A549 (cell line): ENCODE data around the gene ROBO1. TPM values are rescaled to one million over a fixed set of nuclear protein-coding genes. Genes with fewer than 3 reads are reported as not detected.

Experiments used
- ATAC-seq, 2 experiments: fragments of 200-7000 bp in 1 of 2; fragments of >200 bp in 1 of 2; cut with Nextera tagmentation in 1 of 2; cut with Tn5 transposase in 1 of 2; 3 replicates each; pipeline versions ENCODE4 v1.8.0 to v1.9.1; 2018 to 2020; ENCODE audit warnings: mild to moderate bottlenecking in 1 of 2, moderate library complexity in 1 of 2
- CTCF ChIA-PET: fragments of 300-600 bp; sonication (Branson Sonifier 250); formaldehyde crosslinking; extraction: SDS; loops from one replicate; lab custom pipeline; 2021; ENCODE audit warnings: antibody characterized with exemption, inconsistent platforms; lab: Yijun Ruan, JAX
- POLR2A ChIA-PET: fragments of 350-600 bp; formaldehyde crosslinking; extraction: SDS; loops from one replicate; lab custom pipeline; 2021; ENCODE audit warnings: antibody characterized with exemption, inconsistent platforms; lab: Yijun Ruan, JAX
- DNase-seq, 2 experiments: peaks; one replicate each; pipeline versions ENCODE4 v3.0.0 to v3.0.0-alpha.2; 2011 to 2016; ENCODE audit warnings: low read depth in 1 of 2, low spot score in 1 of 2
- FAIRE-seq: peaks from 2 replicates; lab custom pipeline; 2011; peaks lifted over from hg19 to GRCh38; lab: Jason Lieb, UNC
- H3K27ac ChIP-seq, 2 experiments: fragments of >200 bp; sonication (Bioruptor Twin); formaldehyde crosslinking; 3 replicates each; pipeline ENCODE4 v1.5.1; 2016 to 2017
- H3K4me1 ChIP-seq: fragments of >200 bp; sonication (Bioruptor Twin); formaldehyde crosslinking; 3 replicates; pipeline ENCODE4 v1.6.1; 2016
- H3K4me2 ChIP-seq: fragments of >200 bp; sonication (Bioruptor Twin); formaldehyde crosslinking; 3 replicates; pipeline ENCODE4 v1.6.1; 2016
- H3K4me3 ChIP-seq: fragments of >200 bp; sonication (Bioruptor Twin); formaldehyde crosslinking; 3 replicates; pipeline ENCODE4 v1.5.1; 2016
- H3K9me3 ChIP-seq: fragments of >200 bp; sonication (Bioruptor Twin); formaldehyde crosslinking; 3 replicates; pipeline ENCODE4 v1.6.1; 2016
- BHLHE40 ChIP-seq: IDR thresholded peaks from 2 replicates; pipeline ENCODE4 v1.6.1; 2012; ENCODE audit warnings: low read depth, low read length, inconsistent platforms
- CBX2 ChIP-seq: fragments of 200-600 bp; sonication (generic); IDR thresholded peaks from 2 replicates; pipeline ENCODE4 v1.6.1; 2016; ENCODE audit warnings: low read depth, mild to moderate bottlenecking, borderline replicate concordance
- CHD4 ChIP-seq: fragments of 200-600 bp; sonication (generic); IDR thresholded peaks from 2 replicates; pipeline ENCODE4 v1.6.1; 2016; ENCODE audit warnings: antibody characterized with exemption, mild to moderate bottlenecking, borderline replicate concordance
- EHF ChIP-seq: fragments of 250-450 bp; sonication (Bioruptor Pico); IDR thresholded peaks from 2 replicates; pipeline ENCODE4 v1.5.0; 2020; ENCODE audit warnings: mild to moderate bottlenecking
- EHMT2 ChIP-seq: fragments of 200-600 bp; sonication (generic); IDR thresholded peaks from 2 replicates; pipeline ENCODE4 v1.6.1; 2016; ENCODE audit warnings: antibody characterized with exemption, low read depth, mild to moderate bottlenecking, moderate library complexity
- EP300 ChIP-seq, 2 experiments: fragments of >200 bp; sonication (Bioruptor Twin); formaldehyde crosslinking; IDR thresholded peaks; 2 replicates in 1 of 2; 3 replicates in 1 of 2; pipeline ENCODE4 v1.6.1; 2016 to 2017
- ESRRA ChIP-seq: fragments of 150-350 bp; IDR thresholded peaks from 2 replicates; pipeline ENCODE4 v1.6.1; 2014; ENCODE audit warnings: mild to moderate bottlenecking, low read length, borderline replicate concordance
- FOSB ChIP-seq: fragments of 250-450 bp; sonication (Bioruptor Pico); IDR thresholded peaks from 2 replicates; pipeline ENCODE4 v1.5.0; 2020; ENCODE audit warnings: mild to moderate bottlenecking, moderate library complexity
- FOSL2 ChIP-seq, 2 experiments: fragments of 450-650 bp in 1 of 2; fragments of >200 bp in 1 of 2; sonication (Bioruptor Twin) in 1 of 2; formaldehyde crosslinking; IDR thresholded peaks; 2 replicates each; pipeline versions ENCODE4 v1.5.0 to v1.6.1; 2016 to 2020; ENCODE audit warnings: mild to moderate bottlenecking in 1 of 2, moderate library complexity in 1 of 2
- GATA3 ChIP-seq: IDR thresholded peaks from 2 replicates; pipeline ENCODE4 v1.6.1; 2012; ENCODE audit warnings: borderline replicate concordance
- HOXA7 ChIP-seq: fragments of 250-450 bp; sonication (Bioruptor Pico); IDR thresholded peaks from 2 replicates; pipeline ENCODE4 v1.5.0; 2020; ENCODE audit warnings: mild to moderate bottlenecking, moderate library complexity
- HOXB5 ChIP-seq: fragments of 250-450 bp; sonication (Bioruptor Pico); IDR thresholded peaks from 2 replicates; pipeline ENCODE4 v1.5.0; 2020; ENCODE audit warnings: mild to moderate bottlenecking, moderate library complexity
- JUN ChIP-seq, 2 experiments: fragments of >200 bp; sonication (Bioruptor Twin); formaldehyde crosslinking; IDR thresholded peaks; 2 replicates in 1 of 2; 3 replicates in 1 of 2; pipeline ENCODE4 v1.6.1; 2016 to 2017
- JUNB ChIP-seq: fragments of >200 bp; sonication (Bioruptor Twin); formaldehyde crosslinking; IDR thresholded peaks from 2 replicates; pipeline ENCODE4 v1.6.1; 2016
- MYC ChIP-seq: IDR thresholded peaks from 2 replicates; pipeline ENCODE4 v1.6.1; 2012; ENCODE audit warnings: mild to moderate bottlenecking, inconsistent platforms, low read length, improper control_type of control experiment, borderline replicate concordance
- NFE2L2 ChIP-seq: fragments of 150-350 bp; conservative IDR thresholded peaks from 2 replicates; pipeline ENCODE4 v1.6.1; 2014; ENCODE audit warnings: low read length
- NPAS2 ChIP-seq: fragments of 250-450 bp; sonication (Bioruptor Pico); IDR thresholded peaks from 2 replicates; pipeline ENCODE4 v1.8.0; 2022; ENCODE audit warnings: mild to moderate bottlenecking, moderate library complexity, borderline replicate concordance
- NR3C1 ChIP-seq: fragments of >200 bp; sonication (Bioruptor Twin); formaldehyde crosslinking; IDR thresholded peaks from 3 replicates; pipeline ENCODE4 v1.6.1; 2017
- RAD21 ChIP-seq, 2 experiments: fragments of >200 bp in 1 of 2; sonication (Bioruptor Twin) in 1 of 2; formaldehyde crosslinking in 1 of 2; IDR thresholded peaks in 1 of 2; conservative IDR thresholded peaks in 1 of 2; 2 replicates in 1 of 2; 3 replicates in 1 of 2; pipeline ENCODE4 v1.6.1; 2012 to 2018; ENCODE audit warnings: inconsistent platforms in 1 of 2
- RARB ChIP-seq: fragments of 250-450 bp; sonication (Bioruptor Pico); IDR thresholded peaks from 2 replicates; pipeline ENCODE4 v1.8.0; 2021; ENCODE audit warnings: mild to moderate bottlenecking, moderate library complexity
- RCOR1 ChIP-seq: fragments of 150-350 bp; IDR thresholded peaks from 2 replicates; pipeline ENCODE4 v1.6.1; 2014; ENCODE audit warnings: antibody characterized with exemption, low read length, low read depth
- RFX5 ChIP-seq: fragments of 450-650 bp; IDR thresholded peaks from 2 replicates; pipeline ENCODE4 v1.7.1; 2014; ENCODE audit warnings: antibody characterized with exemption, mild to moderate bottlenecking, moderate library complexity
- RNF2 ChIP-seq: fragments of 200-600 bp; sonication (generic); IDR thresholded peaks from 2 replicates; pipeline ENCODE4 v1.6.1; 2016; ENCODE audit warnings: low read depth, mild to moderate bottlenecking, antibody characterized with exemption, moderate library complexity, borderline replicate concordance
- SMC3 ChIP-seq: fragments of >200 bp; sonication (Bioruptor Twin); formaldehyde crosslinking; IDR thresholded peaks from 3 replicates; pipeline ENCODE4 v1.6.1; 2018; ENCODE audit warnings: inconsistent platforms
- ZC3H11A ChIP-seq: fragments of 450-650 bp; IDR thresholded peaks from 2 replicates; pipeline ENCODE4 v1.6.1; 2014; ENCODE audit warnings: antibody characterized with exemption, mild to moderate bottlenecking
- WGBS: methylation state at CpG from one replicate; pipeline ENCODE4 v1.1.6; 2017; ENCODE audit errors: missing lambda C conversion rate; 5-methylcytosine and 5-hydroxymethylcytosine counted together
- polyA plus RNA-seq, 4 experiments: library from polyadenylated mRNA; depleted of rRNA in 3 of 4; stranded (reverse); fragments of >200 nt; fragmentation: RNase III in 1 of 4; extraction: RNeasy Plus Mini Kit Qiagen cat#74134 plus additional on column Dnase treatment in 1 of 4; gene quantifications; 2 replicates in 3 of 4; 3 replicates in 1 of 4; pipeline ENCODE4 v1.2.3, GENCODE V29; 2011 to 2017
- TF ChIP-seq, protein P1 (sequence below): fragments of >200 bp; sonication (Bioruptor Twin); formaldehyde crosslinking; IDR thresholded peaks from 3 replicates; pipeline ENCODE4 v1.5.1; 2016
- TF ChIP-seq, protein P2 (sequence below): fragments of >200 bp; sonication (Bioruptor Twin); formaldehyde crosslinking; IDR thresholded peaks from 3 replicates; pipeline ENCODE4 v1.6.1; 2016
- TF ChIP-seq, protein P3 (sequence below): IDR thresholded peaks from 2 replicates; pipeline ENCODE4 v1.6.1; 2012; ENCODE audit warnings: low read depth, borderline replicate concordance
- TF ChIP-seq, protein P4 (sequence below): fragments of 250-450 bp; sonication (Bioruptor Pico); IDR thresholded peaks from 2 replicates; pipeline ENCODE4 v1.5.0; 2021; ENCODE audit warnings: mild to moderate bottlenecking, moderate library complexity, borderline replicate concordance

ROBO1 gene
- polyA plus RNA-seq, 2 of the 4 experiments (the other 2 are of a cell fraction), result 25.3 to 35.6 TPM

DNA sequence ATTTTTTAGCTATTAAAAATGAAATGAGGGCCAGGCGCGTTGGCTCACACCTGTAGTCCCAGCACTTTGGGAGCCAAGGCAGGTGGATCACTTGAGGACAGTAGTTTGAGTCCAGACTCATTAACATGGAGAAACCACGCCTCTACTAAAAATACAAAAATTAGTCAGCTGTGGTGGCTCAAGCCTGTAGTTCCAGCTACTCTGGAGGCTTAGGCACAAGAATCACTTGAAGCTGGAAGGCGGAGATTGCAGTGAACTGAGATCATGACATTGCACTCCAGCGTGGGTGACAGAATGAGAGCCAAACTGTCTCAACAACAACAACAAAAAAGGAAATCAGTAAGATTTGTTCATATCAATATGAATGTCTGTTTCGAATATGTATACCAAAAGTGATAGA lies 517.1 kb downstream of the ROBO1 start:
- TF ChIP-seq, protein P1, sequence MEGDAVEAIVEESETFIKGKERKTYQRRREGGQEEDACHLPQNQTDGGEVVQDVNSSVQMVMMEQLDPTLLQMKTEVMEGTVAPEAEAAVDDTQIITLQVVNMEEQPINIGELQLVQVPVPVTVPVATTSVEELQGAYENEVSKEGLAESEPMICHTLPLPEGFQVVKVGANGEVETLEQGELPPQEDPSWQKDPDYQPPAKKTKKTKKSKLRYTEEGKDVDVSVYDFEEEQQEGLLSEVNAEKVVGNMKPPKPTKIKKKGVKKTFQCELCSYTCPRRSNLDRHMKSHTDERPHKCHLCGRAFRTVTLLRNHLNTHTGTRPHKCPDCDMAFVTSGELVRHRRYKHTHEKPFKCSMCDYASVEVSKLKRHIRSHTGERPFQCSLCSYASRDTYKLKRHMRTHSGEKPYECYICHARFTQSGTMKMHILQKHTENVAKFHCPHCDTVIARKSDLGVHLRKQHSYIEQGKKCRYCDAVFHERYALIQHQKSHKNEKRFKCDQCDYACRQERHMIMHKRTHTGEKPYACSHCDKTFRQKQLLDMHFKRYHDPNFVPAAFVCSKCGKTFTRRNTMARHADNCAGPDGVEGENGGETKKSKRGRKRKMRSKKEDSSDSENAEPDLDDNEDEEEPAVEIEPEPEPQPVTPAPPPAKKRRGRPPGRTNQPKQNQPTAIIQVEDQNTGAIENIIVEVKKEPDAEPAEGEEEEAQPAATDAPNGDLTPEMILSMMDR, result no peak
- no peak for TF ChIP-seq EHF
- no peak for TF ChIP-seq RFX5
- TF ChIP-seq RAD21 (conservative IDR thresholded peaks at IDR 0.05 in 1 of 2, IDR thresholded peaks at IDR 0.05 in 1 of 2), result no peak
- TF ChIP-seq RNF2, result no peak
- TF ChIP-seq ZC3H11A, result no peak
- TF ChIP-seq SMC3, result no peak
- TF ChIP-seq RARB (CRISPR knock-in tag), result no peak
- no peak for TF ChIP-seq FOSL2 (IDR thresholded peaks at IDR 0.05)
- TF ChIP-seq FOSL2 (CRISPR knock-in tag; IDR thresholded peaks at IDR 0.05), result no peak
- DNase-seq (no peak), ATAC-seq (no peak), FAIRE-seq (no peak)
- H3K9me3 ChIP-seq, result no peaks in the 10 kb centered on the region
- H3K4me3 ChIP-seq, result no peak overlapping the region
- ChIA-PET CTCF (no interaction called here), POLR2A (no interaction called here)
- 43% methylated on average over 6 of the region's 6 CpGs for WGBS
- H3K4me2 ChIP-seq, result no peak overlapping the region
- no peaks in the 10 kb centered on the region for H3K4me1 ChIP-seq
- H3K27ac ChIP-seq, result no peak overlapping the region

DNA sequence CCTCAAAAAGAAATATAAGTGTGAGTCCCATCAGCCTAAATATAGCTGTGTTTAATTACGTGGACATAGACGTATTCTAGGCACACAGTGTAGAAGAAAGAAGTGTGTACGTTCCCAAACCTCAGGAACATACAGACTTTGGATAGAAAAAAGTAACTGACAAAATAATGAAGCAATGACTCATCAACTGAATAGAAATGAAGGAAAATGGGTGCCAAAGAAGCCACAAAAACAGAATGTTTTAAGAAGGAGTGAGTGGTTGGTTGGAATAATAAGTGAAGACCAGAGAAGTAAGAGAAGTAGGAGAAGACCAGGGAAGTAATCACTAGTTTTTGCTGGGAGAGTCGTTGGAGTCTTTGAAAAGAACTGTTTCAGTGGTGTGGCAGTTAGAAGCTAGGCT lies 518.1 kb downstream of the ROBO1 start:
- no peak overlapping the region for H3K4me3 ChIP-seq
- H3K9me3 ChIP-seq, result no peaks in the 10 kb centered on the region
- ChIA-PET POLR2A (no interaction called here), CTCF (interaction anchor here (0.7 kb wide), 1 partner anchor 11 kb away, joined by 3 read pairs; no protein-coding TSS in a partner anchor)
- WGBS, result 19% methylated on average over 4 of the region's 4 CpGs
- H3K4me2 ChIP-seq, result no peak overlapping the region
- no peak for DNase-seq
- ATAC-seq, result no peak
- no peak overlapping the region for H3K27ac ChIP-seq
- H3K4me1 ChIP-seq, result no peaks in the 10 kb centered on the region
- no peak for FAIRE-seq
- TF ChIP-seq HOXA7 (CRISPR knock-in tag), result no peak
- no peak for TF ChIP-seq FOSL2 (IDR thresholded peaks at IDR 0.05)
- TF ChIP-seq FOSL2 (CRISPR knock-in tag; IDR thresholded peaks at IDR 0.05), result 0 out of 2 replicates have a peak, but pooled peaks have one; percentile 5
- no peak for TF ChIP-seq MYC

DNA sequence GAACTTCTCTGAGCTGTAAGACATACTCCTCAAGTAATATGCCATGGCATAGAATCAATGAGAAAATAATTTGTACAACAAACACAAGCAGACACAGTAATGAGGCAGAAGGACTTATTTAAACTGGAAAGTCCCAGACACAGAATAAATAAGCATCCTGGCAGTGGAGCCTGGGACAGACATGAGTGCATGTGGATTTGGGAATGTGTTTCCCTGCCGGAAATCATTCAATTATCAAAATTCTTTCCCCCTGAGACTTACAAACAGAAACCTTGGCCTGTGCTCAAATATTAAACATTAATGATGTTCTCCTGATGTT lies 520.1 kb downstream of the ROBO1 start:
- DNase-seq (no peak), ATAC-seq (no peak), FAIRE-seq (no peak)
- no peak overlapping the region for H3K4me2 ChIP-seq
- H3K27ac ChIP-seq, result no peak overlapping the region
- ChIA-PET CTCF (no interaction called here), POLR2A (no interaction called here)
- no peak for TF ChIP-seq JUN (IDR thresholded peaks at IDR 0.05)
- TF ChIP-seq SMC3, result no peak
- no peak for TF ChIP-seq EP300 (IDR thresholded peaks at IDR 0.05)
- TF ChIP-seq, protein P2, sequence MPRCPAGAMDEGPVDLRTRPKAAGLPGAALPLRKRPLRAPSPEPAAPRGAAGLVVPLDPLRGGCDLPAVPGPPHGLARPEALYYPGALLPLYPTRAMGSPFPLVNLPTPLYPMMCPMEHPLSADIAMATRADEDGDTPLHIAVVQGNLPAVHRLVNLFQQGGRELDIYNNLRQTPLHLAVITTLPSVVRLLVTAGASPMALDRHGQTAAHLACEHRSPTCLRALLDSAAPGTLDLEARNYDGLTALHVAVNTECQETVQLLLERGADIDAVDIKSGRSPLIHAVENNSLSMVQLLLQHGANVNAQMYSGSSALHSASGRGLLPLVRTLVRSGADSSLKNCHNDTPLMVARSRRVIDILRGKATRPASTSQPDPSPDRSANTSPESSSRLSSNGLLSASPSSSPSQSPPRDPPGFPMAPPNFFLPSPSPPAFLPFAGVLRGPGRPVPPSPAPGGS, result no peak
- TF ChIP-seq JUNB, result no peak
- TF ChIP-seq, protein P3, sequence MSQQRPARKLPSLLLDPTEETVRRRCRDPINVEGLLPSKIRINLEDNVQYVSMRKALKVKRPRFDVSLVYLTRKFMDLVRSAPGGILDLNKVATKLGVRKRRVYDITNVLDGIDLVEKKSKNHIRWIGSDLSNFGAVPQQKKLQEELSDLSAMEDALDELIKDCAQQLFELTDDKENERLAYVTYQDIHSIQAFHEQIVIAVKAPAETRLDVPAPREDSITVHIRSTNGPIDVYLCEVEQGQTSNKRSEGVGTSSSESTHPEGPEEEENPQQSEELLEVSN, result no peak
- no peak for TF ChIP-seq RCOR1
- TF ChIP-seq ESRRA, result no peak
- TF ChIP-seq EHMT2, result no peak
- TF ChIP-seq, protein P4, sequence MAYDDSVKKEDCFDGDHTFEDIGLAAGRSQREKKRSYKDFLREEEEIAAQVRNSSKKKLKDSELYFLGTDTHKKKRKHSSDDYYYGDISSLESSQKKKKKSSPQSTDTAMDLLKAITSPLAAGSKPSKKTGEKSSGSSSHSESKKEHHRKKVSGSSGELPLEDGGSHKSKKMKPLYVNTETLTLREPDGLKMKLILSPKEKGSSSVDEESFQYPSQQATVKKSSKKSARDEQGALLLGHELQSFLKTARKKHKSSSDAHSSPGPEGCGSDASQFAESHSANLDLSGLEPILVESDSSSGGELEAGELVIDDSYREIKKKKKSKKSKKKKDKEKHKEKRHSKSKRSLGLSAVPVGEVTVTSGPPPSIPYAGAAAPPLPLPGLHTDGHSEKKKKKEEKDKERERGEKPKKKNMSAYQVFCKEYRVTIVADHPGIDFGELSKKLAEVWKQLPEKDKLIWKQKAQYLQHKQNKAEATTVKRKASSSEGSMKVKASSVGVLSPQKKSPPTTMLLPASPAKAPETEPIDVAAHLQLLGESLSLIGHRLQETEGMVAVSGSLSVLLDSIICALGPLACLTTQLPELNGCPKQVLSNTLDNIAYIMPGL (CRISPR knock-in tag), result no peak
- TF ChIP-seq NFE2L2, result no peak
- no peak for TF ChIP-seq HOXB5 (CRISPR knock-in tag)
- no peak for TF ChIP-seq MYC
- TF ChIP-seq CHD4, result no peak
- TF ChIP-seq NPAS2, result no peak
- no peak for TF ChIP-seq GATA3
- TF ChIP-seq BHLHE40, result no peak
- no peak for TF ChIP-seq FOSB (CRISPR knock-in tag)
- TF ChIP-seq CBX2, result no peak
- no peak for TF ChIP-seq NR3C1
- H3K9me3 ChIP-seq, result no peaks in the 10 kb centered on the region
- 3% methylated on average over 1 of the region's 1 CpG for WGBS
- H3K4me1 ChIP-seq, result no peaks in the 10 kb centered on the region
- no peak overlapping the region for H3K4me3 ChIP-seq
